Chondrocyte (in vitro differentiated cells): ENCODE measurements around the gene PAFAH2. TPM values are rescaled to one million over a fixed set of nuclear protein-coding genes. Genes with fewer than 3 reads are reported as not detected.

Source experiments
- DNase-seq: peaks from one replicate; pipeline ENCODE4 v3.0.0; 2021; ENCODE audit warnings: mixed read lengths, low spot score
- H3K27ac Mint-ChIP-seq: one replicate; pipeline ENCODE4 v1.8.0; 2021; ENCODE audit warnings: mild to moderate bottlenecking, moderate library complexity, mixed read lengths; ENCODE audit not compliant: unreplicated experiment
- H3K27me3 Mint-ChIP-seq: 2 replicates; pipeline ENCODE4 v1.8.0; 2021; ENCODE audit warnings: low read depth, mixed read lengths
- H3K36me3 Mint-ChIP-seq: 2 replicates; pipeline ENCODE4 v1.8.0; 2021; ENCODE audit warnings: low read depth, mixed read lengths
- H3K4me1 Mint-ChIP-seq: 2 replicates; pipeline ENCODE4 v1.8.0; 2021; ENCODE audit warnings: low read depth, mild to moderate bottlenecking, mixed read lengths
- H3K4me3 Mint-ChIP-seq: one replicate; pipeline ENCODE4 v1.8.0; 2021; ENCODE audit warnings: mild to moderate bottlenecking, moderate library complexity, mixed read lengths; ENCODE audit not compliant: unreplicated experiment
- H3K9me3 Mint-ChIP-seq: 2 replicates; pipeline ENCODE4 v1.8.0; 2021; ENCODE audit warnings: low read depth, mixed read lengths
- total RNA-seq: library from RNA; stranded (reverse); gene quantifications from 3 replicates; pipeline ENCODE4 v1.2.1, GENCODE V29; 2021
- TF ChIP-seq, protein P1 (sequence below): fragments of 200-600 bp; sonication (generic); IDR thresholded peaks from 2 replicates; pipeline ENCODE4 v1.5.0; 2021; ENCODE audit warnings: antibody characterized with exemption, mild to moderate bottlenecking, moderate library complexity

Gene PAFAH2
- total RNA-seq, 1 donor from 2014 or later = 10.7 TPM

DNA sequence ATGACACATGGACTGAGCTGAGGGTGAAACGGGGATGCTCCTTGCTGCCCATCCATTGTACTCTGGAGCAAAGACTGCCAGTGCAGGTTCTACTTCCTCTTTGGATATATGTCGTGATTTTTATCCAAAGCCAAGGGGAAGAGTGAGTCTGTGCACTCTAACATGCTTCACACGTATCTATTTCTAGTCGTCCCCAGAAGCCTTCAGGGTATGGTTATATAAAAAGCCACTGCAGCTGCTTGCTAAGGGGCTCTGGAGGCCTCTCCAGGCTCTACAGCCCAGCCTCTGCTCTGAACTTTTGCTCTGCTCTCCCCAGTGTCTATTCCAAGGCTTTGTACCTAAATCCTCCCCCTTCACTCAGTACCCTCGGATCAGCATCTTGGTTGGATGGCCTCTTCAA, 20.1 kb downstream of the PAFAH2 start:
- no peaks in the 10 kb centered on the region for H3K9me3 Mint-ChIP-seq
- no peaks in the 10 kb centered on the region for H3K4me1 Mint-ChIP-seq
- no peaks in the 10 kb centered on the region for H3K27me3 Mint-ChIP-seq

DNA sequence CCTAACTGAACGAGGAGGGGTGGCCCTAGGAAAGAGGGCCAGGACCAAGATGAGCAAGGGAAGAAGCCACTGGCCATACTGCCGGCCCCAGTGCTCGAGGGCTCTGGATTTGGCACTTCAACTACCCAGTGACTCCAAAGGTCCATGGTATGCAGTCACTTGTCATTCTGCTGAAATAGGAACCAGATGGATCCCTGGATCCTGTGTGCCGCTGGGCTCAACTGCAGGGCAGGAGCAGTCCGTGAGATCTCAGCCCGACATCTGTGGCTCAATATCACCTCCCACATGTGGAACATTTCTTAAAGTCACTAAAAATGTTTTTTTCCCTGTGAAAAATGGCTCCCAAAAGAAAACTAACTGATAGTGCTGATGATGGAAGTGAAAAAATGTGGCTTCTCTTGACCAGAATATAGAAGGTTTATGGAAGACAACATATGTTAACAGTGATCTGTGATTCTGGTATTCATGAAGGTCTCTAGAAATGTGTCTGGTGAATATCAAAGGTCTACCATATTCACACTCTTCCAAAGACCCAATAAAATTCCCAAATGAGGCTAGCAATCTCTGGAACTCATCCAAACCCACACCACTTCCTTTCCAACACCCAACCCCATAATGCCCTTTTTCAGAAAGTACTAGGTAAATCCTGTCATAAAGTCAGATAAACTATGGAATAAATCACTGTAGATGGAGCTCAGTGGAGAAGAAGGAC, 24.1 kb downstream of the PAFAH2 start:
- H3K36me3 Mint-ChIP-seq = peaks cover 33% of the 10 kb centered on the region
- no peaks in the 10 kb centered on the region for H3K9me3 Mint-ChIP-seq
- no peaks in the 10 kb centered on the region for H3K4me1 Mint-ChIP-seq
- H3K27me3 Mint-ChIP-seq = no peaks in the 10 kb centered on the region
- TF ChIP-seq, protein P1, sequence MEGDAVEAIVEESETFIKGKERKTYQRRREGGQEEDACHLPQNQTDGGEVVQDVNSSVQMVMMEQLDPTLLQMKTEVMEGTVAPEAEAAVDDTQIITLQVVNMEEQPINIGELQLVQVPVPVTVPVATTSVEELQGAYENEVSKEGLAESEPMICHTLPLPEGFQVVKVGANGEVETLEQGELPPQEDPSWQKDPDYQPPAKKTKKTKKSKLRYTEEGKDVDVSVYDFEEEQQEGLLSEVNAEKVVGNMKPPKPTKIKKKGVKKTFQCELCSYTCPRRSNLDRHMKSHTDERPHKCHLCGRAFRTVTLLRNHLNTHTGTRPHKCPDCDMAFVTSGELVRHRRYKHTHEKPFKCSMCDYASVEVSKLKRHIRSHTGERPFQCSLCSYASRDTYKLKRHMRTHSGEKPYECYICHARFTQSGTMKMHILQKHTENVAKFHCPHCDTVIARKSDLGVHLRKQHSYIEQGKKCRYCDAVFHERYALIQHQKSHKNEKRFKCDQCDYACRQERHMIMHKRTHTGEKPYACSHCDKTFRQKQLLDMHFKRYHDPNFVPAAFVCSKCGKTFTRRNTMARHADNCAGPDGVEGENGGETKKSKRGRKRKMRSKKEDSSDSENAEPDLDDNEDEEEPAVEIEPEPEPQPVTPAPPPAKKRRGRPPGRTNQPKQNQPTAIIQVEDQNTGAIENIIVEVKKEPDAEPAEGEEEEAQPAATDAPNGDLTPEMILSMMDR = no peak
- no peak for DNase-seq
- H3K27ac Mint-ChIP-seq = no peak overlapping the region
- H3K4me3 Mint-ChIP-seq = no peak overlapping the region

More for the DNA sequence above, 20.1 kb downstream of the PAFAH2 start:
- no peak for DNase-seq
- Mint-ChIP-seq H3K4me3 (no peak overlapping the region), H3K36me3 (peaks cover 35% of the 10 kb centered on the region), H3K27ac (no peak overlapping the region)
- TF ChIP-seq, protein P1 = no peak

DNA sequence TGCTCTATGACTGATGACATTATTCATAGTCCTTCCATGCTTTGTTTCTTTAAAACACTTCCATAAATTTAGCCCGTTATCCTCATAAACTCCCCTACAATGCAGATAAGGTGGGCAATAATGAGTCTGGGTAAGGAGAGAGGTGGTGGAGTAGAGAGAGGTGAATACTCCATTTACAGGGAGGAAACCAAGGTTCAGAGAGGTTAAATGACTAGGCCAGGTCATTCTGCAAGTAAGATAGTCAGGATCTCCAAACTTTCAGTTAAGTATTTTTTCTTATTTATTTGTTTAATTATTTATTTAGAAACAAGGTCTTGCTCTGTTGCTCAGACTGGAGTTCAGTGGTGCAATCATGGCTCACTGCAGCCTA, 26.1 kb downstream of the PAFAH2 start:
- Mint-ChIP-seq H3K4me1 (no peaks in the 10 kb centered on the region), H3K27ac (no peak overlapping the region), H3K36me3 (peaks cover 45% of the 10 kb centered on the region), H3K4me3 (no peak overlapping the region), H3K9me3 (no peaks in the 10 kb centered on the region), H3K27me3 (no peaks in the 10 kb centered on the region)
- DNase-seq = no peak
- TF ChIP-seq, protein P1 = no peak

DNA sequence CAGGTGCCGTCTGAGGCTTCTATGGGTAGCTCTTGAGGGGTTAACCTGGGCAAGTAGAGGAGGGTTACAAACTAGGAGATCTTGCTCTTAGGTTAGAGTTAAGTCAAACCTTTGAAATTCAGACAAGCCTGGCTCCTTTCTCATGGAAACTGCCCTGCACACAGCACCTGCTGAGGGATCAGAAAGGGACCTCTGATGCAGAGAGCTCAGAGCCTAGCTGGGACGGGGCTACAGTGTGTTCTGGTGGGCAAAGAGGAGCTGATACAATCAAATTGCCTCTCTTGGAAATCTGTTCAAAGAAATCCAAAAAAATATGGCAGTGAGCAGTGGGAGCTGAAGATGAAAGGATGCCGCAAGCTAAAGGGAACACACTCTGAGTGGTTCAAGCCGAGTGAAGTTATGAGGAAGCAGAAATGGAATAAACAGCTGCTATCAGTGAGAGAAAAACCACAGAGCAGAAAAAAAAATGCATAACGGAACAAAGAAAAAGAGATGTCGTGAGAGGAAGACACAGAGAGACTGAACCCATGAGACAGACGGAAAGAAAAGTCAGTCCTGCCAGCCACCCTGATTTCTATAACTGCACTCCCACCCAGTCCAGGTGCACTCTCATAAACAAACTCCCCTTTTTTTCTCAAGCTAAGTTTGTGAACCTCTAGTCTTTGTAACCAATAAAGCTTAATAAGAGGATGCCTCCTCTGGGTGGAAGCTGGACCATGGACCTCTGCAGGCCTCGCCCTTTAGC, 26.6 kb downstream of the PAFAH2 start:
- no peak overlapping the region for H3K27ac Mint-ChIP-seq
- no peaks in the 10 kb centered on the region for H3K9me3 Mint-ChIP-seq
- no peak overlapping the region for H3K4me3 Mint-ChIP-seq
- H3K4me1 Mint-ChIP-seq = no peaks in the 10 kb centered on the region
- DNase-seq = no peak
- H3K27me3 Mint-ChIP-seq = no peaks in the 10 kb centered on the region
- peaks cover 44% of the 10 kb centered on the region for H3K36me3 Mint-ChIP-seq
- TF ChIP-seq, protein P1 = no peak

DNA sequence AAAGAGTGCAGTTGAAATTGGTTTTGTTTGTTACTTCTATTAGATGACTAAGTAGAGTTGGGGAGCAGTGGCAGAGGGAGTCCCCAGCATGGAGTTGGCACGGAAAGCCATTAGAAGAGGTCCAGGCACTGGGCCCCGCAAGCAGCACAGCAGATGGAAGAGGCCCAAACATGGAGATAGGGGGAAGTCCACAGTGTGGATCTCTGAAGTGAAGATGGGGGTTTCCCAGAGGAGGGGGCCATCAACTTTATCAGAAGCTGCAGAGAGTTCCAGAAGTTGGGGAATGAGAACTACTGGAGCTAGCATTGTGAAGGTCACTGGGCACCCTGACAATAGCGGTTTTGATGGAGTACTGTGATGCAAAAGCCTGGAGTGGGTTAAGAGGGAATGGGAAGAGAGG, 30.6 kb downstream of the PAFAH2 start:
- no peak overlapping the region for H3K4me3 Mint-ChIP-seq
- no peaks in the 10 kb centered on the region for H3K4me1 Mint-ChIP-seq
- H3K27me3 Mint-ChIP-seq = no peaks in the 10 kb centered on the region
- H3K9me3 Mint-ChIP-seq = no peaks in the 10 kb centered on the region
- TF ChIP-seq, protein P1 = no peak
- no peak overlapping the region for H3K27ac Mint-ChIP-seq
- H3K36me3 Mint-ChIP-seq = peaks cover 34% of the 10 kb centered on the region
- no peak for DNase-seq
